Fibroblast of skin of abdomen (primary cell): ENCODE measurements around the gene SIRT7.
A peak's percentile ranks its signal among the peaks of the same experiment; 100 is the strongest.

Source experiments
- DNase-seq: peaks from one replicate; pipeline ENCODE4 v3.0.0-alpha.2; 2013

SIRT7 gene

GRCh38 chr17:81885454-81885853 is 32.5 kb downstream of the SIRT7 start:
- no peak for DNase-seq

- no peak for DNase-seq
Measured at GRCh38 chr17:81884968-81885367, 33.0 kb downstream of the SIRT7 start.

GRCh38 chr17:81884520-81884919 is 33.5 kb downstream of the SIRT7 start:
- no peak for DNase-seq

GRCh38 chr17:81879121-81879520 is 38.9 kb downstream of the SIRT7 start:
- DNase-seq, result no peak

GRCh38 chr17:81878294-81878693 is 39.7 kb downstream of the SIRT7 start:
- no peak for DNase-seq

GRCh38 chr17:81877569-81877968 is 40.4 kb downstream of the SIRT7 start:
- DNase-seq, result no peak

- DNase-seq, result peak; percentile 88
Measured at GRCh38 chr17:81871387-81872230, 46.4 kb downstream of the SIRT7 start.

- no peak for DNase-seq
Measured at GRCh38 chr17:81870981-81871386, 47.0 kb downstream of the SIRT7 start, which contains the start of gene ARHGDIA. Gene ARHGDIA (minus strand): TSS chr17:81871337. CDS start chr17:81869930, 1,407 bp downstream.

GRCh38 chr17:81870131-81870980 is 47.6 kb downstream of the SIRT7 start:
- DNase-seq, result peak; percentile 47

GRCh38 chr17:81869221-81870130 is 48.5 kb downstream of the SIRT7 start:
- DNase-seq, result peak; percentile 45

- DNase-seq, result peak; percentile 94
Measured at GRCh38 chr17:81868674-81869220, 49.2 kb downstream of the SIRT7 start.

- no peak for DNase-seq
Measured at GRCh38 chr17:81867991-81868673, 49.8 kb downstream of the SIRT7 start.

- DNase-seq, result peak; percentile 61
Measured at GRCh38 chr17:81867170-81867990, 50.6 kb downstream of the SIRT7 start.

GRCh38 chr17:81866440-81867169 is 51.4 kb downstream of the SIRT7 start:
- peak; percentile 10 for DNase-seq

- peak; percentile 16 for DNase-seq
Measured at GRCh38 chr17:81865733-81866439, 52.1 kb downstream of the SIRT7 start.

- no peak for DNase-seq
Measured at GRCh38 chr17:81865358-81865732, 52.6 kb downstream of the SIRT7 start.

GRCh38 chr17:81863833-81864768 is 53.9 kb downstream of the SIRT7 start:
- DNase-seq, result no peak

- DNase-seq, result no peak
Measured at GRCh38 chr17:81863123-81863675, 54.8 kb downstream of the SIRT7 start.
